HG02759 (cell line): Measurements from ENCODE around the gene ZNF470.
A peak's percentile ranks its signal among the peaks of the same experiment; 100 is the strongest.

Experiments
- ATAC-seq: cut with Tn5 transposase; IDR thresholded peaks from one replicate; pipeline ENCODE4 v1.9.1; 2021; ENCODE audit warnings: mild to moderate bottlenecking, moderate library complexity; ENCODE audit not compliant: unreplicated experiment

ZNF470 gene

DNA sequence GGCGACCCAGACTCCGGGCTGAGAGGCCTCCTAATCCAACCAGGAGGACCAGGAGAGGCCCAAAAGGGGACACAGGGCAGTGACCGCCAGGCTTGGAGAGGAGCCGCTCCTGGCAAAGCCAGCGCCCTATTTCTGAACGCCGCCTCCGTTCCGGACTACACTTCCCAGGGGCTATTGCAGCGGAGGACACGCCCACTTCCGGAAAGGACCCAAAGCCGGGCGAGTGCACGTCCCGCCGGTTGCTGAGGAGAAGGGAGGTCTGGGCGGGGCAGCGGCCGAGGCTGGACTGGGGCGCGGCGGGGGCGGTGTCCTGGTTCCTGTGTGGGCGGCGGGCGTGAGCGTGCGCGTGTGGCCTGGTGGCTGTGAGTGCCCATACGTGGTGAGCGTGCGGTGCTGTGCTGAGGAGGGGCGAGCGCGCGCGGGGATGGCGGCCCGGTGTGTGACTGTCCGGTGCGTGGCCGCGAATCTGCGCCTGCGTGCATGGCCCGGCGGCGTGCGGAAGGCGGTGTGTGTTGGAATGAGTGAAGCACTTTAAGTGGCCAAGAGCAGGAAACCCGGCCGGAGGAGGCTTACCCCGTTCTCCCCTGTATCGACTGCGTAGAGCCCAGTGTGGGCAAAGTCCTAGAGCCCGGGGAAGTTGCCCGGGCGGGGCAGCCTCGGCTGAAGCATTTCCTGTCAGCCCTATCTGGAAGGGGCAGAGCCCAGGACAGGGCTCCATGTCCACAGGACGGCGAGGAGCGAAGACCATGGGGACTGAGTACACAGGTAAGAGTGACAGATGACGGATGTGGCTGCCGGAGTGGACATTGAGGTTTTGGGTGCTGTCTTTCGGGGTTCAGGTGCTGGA is at the start of gene ZNF470:
Gene ZNF470 (plus strand): TSS at position 195 of the 847 bp plus-strand sequence. CDS start 2,844 bp downstream, outside the sequence.
- peak; percentile 98 for ATAC-seq

GRCh38 chr19:56525214-56525860 is 41.9 kb upstream of the ZNF470 start:
- ATAC-seq: no peak

- ATAC-seq: no peak
These were observed 29.8 kb upstream of the ZNF470 start for GRCh38 chr19:56537442-56537841.

- peak; percentile 90 for ATAC-seq
These were observed 29.0 kb upstream of the ZNF470 start for GRCh38 chr19:56538254-56538760.

GRCh38 chr19:56538761-56539263 is 28.5 kb upstream of the ZNF470 start, which contains the start of gene ZFP28:
TSS of gene ZFP28 (plus strand) at chr19:56538948. CDS start at chr19:56539019, 71 bp downstream.
- ATAC-seq: peak; percentile 66

DNA sequence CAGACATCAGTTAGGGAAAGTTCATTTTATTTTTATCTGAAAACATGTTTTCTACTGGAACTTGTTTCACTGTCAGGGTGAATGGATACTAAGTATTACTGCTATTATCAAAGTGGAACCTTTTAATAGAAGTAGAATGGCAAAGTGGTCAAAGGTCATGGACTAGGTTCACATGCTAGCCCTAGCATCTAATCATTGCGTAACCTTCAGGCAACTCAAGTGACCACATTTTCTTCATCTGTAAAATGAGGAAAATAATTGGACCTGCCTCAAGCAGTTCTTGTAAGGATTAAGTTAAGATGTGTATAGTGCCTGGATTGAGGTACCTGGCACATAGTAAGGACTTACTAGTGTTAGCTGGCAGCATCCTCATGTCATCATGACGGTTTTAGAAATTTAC is 23.5 kb upstream of the ZNF470 start:
- ATAC-seq: no peak

DNA sequence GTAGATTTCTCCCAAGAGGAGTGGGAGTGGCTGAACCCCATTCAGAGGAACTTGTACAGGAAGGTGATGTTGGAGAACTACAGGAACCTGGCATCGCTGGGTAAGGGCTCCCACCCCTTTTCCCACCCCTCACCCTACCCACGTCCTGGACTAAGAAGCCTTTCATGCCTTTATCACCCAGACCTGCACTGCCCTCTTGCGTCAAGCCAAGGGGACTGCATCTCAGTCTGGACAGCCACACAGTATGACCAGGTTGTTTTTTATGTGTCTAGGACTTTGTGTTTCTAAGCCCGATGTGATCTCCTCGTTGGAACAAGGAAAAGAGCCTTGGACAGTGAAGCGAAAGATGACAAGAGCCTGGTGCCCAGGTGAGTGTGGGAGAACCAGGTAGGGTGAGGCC is 19.7 kb upstream of the ZNF470 start:
- no peak for ATAC-seq

- no peak for ATAC-seq
These were observed 12.9 kb upstream of the ZNF470 start for GRCh38 chr19:56554272-56554869.

DNA sequence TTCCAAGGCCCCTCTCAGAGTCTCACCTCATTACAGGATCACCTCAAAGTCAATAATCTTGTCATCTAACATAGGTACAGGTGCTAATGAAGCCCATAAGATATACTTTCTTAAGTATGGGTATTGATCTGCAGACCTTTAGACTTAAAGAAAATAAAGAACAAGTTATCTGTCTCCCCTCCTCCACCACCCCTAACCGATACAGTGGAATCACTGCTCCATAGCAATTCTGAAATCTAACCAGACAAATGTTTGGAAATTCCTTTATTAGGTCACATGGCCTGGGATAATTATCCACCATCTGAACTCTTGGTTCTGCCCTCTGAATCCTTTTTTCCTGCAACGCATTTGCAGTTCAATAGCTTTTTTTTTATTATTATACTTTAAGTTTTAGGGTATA is 4.5 kb upstream of the ZNF470 start:
- ATAC-seq: no peak

DNA sequence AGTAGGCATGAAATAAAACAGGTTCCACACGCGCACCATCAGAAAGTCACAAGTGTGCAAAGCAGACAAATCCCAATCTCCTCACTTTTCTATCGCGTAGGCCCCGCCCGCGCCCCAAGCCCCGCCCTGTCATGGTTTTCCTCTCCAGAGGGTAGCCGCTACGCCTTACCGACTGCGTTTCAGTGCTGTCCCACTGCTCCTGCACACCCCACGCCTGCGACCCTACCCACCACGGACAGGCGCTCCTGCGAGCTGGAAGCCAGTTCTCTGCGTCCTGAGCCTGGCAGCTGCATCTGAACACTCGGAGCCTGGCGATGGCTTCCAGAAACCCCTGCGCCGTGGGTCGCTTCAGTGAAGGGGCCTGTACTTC is 379 bp upstream of the ZNF470 start:
- ATAC-seq: peak; percentile 41

GRCh38 chr19:56572589-56572988 is 5.3 kb downstream of the ZNF470 start:
- no peak for ATAC-seq

DNA sequence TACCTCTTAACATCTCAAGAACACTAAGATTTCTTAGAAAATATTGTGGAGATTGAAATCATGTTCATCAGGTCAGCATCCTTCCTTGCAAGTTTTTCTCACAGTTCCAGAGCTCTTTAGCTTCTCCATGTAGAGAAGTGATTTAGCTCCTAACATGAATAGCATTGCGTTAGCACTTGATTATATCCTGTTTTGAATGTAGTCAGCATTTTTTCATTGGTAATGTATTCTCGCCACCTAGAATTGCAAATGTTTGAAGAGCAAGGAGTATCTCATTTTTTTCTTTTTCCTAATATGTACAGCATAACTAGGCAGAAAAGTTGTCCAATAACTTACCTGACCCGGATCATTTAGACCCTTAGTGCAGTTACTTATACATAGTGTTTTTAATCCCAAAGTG is 6.6 kb downstream of the ZNF470 start:
- ATAC-seq: no peak

DNA sequence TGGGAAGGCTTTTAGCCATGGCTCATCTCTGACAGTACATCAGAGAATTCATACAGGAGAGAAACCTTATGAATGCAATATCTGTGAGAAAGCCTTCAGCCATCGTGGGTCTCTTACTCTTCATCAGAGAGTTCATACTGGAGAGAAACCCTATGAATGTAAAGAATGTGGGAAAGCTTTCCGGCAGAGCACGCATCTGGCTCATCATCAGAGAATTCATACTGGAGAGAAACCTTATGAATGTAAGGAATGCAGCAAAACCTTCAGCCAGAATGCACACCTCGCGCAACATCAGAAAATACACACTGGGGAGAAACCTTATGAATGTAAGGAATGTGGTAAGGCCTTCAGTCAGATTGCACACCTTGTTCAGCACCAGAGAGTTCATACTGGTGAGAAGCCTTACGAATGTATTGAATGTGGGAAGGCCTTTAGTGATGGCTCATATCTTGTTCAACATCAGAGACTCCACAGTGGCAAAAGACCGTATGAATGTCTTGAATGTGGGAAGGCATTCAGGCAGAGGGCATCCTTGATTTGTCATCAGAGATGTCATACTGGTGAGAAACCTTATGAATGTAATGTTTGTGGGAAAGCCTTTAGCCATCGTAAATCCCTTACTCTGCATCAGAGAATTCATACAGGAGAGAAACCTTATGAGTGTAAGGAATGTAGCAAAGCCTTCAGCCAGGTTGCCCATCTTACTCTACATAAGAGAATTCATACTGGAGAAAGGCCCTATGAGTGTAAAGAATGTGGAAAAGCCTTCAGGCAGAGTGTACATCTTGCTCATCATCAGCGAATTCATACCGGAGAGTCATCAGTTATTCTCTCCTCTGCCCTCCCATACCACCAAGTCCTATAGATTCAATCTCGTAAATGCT is 10.7 kb downstream of the ZNF470 start:
- no peak for ATAC-seq

DNA sequence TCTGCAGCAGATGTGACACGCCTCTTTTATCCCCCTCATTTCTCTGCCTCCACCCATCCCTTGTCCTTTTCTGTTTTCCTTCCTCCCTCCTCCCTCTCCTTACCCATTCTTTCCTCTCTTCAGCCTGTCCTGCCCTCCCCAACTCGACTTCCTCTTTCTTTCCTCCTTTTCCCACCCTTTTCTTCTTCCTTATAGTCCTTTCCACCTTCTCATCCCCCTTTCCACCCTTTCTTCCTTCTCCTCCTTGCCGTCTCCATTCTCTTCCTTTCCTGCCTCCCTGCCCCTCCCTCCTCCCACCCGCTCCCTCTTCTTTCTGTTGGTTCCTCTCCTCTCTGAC is 27.1 kb downstream of the ZNF470 start:
- no peak for ATAC-seq

DNA sequence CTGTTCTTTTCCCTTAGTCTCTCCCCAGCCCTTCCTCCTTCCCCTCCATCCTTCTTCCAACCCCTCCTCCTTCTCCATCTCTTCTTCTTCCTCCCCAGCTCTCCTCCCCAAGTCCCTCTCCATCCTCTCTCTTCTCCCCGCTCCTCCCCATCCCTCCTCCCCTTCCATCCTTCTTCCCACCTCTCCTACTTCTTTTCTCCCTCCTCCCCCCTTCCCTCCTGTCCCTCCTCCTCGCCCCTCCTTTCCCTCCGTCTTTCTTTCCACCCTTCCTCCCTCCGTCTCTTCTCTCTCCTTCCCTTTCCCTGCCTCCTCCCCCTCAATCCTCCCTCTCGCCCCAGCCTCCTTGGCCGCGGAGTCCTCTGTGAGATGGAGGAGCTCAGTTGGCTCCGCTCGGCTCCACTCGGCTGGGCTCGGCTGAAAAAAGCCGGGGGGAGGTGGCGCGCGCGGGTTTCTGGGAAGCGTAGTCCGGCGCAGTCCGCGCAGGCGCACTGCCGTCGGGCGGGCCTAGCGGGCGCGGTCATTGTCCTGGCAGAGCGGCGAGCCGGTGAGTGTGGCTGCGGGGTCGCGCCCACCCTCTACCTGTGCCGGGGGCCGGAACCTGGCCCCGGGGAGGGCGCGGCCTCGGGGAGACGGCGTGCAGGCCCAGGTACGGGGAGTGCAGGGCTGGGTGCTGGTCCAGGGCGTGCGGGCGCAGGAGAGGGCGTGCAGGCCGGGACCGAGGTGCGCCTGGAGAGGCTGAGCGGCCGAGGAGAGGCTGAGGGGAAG is 27.7 kb downstream of the ZNF470 start, which contains the start of gene ZNF71:
Gene ZNF71 (plus strand): TSS at position 520 of the 765 bp plus-strand sequence. CDS start 6,257 bp downstream, outside the sequence.
- peak; percentile 94 for ATAC-seq

GRCh38 chr19:56595548-56595899 is 28.3 kb downstream of the ZNF470 start:
- peak; percentile 27 for ATAC-seq

DNA sequence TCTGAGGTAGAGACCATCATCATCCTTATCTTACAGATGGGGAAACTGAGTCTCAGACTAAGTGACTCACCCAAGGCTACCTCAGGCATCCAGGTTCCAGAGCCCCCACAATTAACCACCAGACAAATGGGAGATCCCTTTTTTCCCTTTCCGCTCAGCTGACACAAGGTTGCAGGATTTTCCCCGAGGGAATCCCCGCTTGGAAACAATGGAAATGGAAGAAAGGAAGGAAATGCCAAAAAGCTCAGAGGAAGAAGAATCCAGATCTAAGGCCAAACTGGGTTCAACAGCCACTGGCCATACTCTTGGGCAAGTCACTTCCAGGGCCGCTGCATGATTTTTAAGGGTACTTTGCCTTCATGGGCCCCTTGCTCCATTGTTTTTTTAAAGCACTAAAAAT is 29.4 kb downstream of the ZNF470 start:
- ATAC-seq: no peak

GRCh38 chr19:56597696-56598095 is 30.4 kb downstream of the ZNF470 start:
- no peak for ATAC-seq

DNA sequence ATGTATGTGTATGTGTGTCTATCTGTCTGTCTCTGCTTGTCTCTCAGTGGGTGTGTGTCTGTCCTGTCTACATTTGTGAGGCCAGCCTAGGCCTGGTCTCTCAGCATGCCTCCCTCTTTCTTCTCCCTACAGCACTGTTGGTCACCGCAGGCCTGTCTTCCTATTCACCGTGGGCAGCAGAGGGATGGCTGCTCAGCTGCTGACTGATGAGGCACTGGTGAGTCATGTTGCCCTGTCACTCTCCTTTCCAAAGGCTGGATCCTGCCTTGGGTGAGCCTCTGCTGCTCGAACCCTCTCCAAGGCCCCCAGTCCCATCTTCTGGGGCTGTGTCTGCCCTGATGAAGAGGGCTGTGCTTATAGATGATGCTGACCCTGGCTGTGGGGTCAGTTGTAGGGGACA is 34.1 kb downstream of the ZNF470 start:
- ATAC-seq: no peak

DNA sequence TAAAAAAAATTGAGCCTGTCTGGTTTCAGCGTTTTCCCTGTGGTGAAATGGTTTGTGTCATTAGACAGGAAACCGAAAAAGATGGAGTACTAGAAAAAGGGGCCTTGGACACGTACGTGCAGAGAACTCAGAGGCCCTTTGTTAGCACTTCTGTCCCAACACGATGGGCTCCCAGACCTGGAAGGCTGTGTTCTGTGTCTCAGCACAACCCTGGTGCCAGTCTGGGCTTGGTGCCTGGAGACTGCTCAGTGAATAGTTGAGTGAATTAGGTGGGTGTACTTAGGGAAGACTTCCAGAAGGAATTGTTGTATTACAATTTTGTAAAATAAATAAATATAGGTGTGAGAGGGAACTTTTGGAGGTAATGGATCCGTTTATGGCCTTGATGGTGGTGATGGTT is 36.6 kb downstream of the ZNF470 start:
- ATAC-seq: no peak
